B cell (primary cell): Measurements from ENCODE around the gene OR6P1. TPM values are rescaled to one million over a fixed set of nuclear protein-coding genes. Genes with fewer than 3 reads are reported as not detected.

Source experiments
- ATAC-seq: fragments of 200-7000 bp; cut with Tn5 transposase; one replicate; pipeline ENCODE4 v1.10.0; 2021; ENCODE audit warnings: low read depth, mild to moderate bottlenecking, moderate number of reproducible peaks, moderate library complexity
- CTCF ChIA-PET: fragments of 350-600 bp; sonication (Branson Sonifier 250); formaldehyde crosslinking; loops from one replicate; lab custom pipeline; 2021; ENCODE audit warnings: antibody characterized with exemption, inconsistent platforms; lab: Charles Lee
- POLR2A ChIA-PET: fragments of 350-600 bp; sonication (Branson Sonifier 250); formaldehyde crosslinking; loops from one replicate; lab custom pipeline; 2021; ENCODE audit warnings: antibody characterized with exemption; lab: Charles Lee
- DNase-seq: peaks from one replicate; pipeline ENCODE4 v3.0.0; 2013
- H2AFZ ChIP-seq: 2 replicates; pipeline ENCODE4 v1.6.1; 2012; ENCODE audit warnings: mild to moderate bottlenecking, low read depth, low read length; ENCODE audit not compliant: insufficient read depth, poor library complexity, severe bottlenecking
- H3K27ac ChIP-seq, 2 donors: 1 replicate in 1 of 2; 2 replicates in 1 of 2; pipeline ENCODE4 v1.5.1; 2012 to 2013; ENCODE audit warnings: low read length in 2 of 2, mild to moderate bottlenecking in 2 of 2, moderate library complexity in 1 of 2
- H3K27me3 ChIP-seq, 4 experiments: fragments of 200-600 bp in 1 of 4; sonication (generic) in 1 of 4; replicated peaks in 1 of 4; 1 replicate in 2 of 4; 2 replicates in 2 of 4; pipeline versions ENCODE4 v1.6.1 to v1.7.0; 2013 to 2016; ENCODE audit warnings: low read length in 3 of 4, mild to moderate bottlenecking in 2 of 4, mixed read lengths in 1 of 4, moderate library complexity in 1 of 4; ENCODE audit not compliant: insufficient read depth in 4 of 4, control insufficient read depth in 3 of 4; ENCODE audit errors: control extremely low read depth in 1 of 4
- H3K36me3 ChIP-seq, 2 experiments: replicated peaks in 1 of 2; 1 replicate in 1 of 2; 2 replicates in 1 of 2; pipeline versions ENCODE4 v1.6.1 to v1.7.1; 2013; ENCODE audit warnings: low read length in 1 of 2; ENCODE audit not compliant: insufficient read depth in 2 of 2, control insufficient read depth in 1 of 2; ENCODE audit errors: control extremely low read depth in 1 of 2, extremely low read depth in 1 of 2
- H3K4me1 ChIP-seq, 2 donors: fragments of 200-600 bp in 1 of 2; sonication (generic) in 1 of 2; 1 replicate in 1 of 2; 2 replicates in 1 of 2; pipeline versions ENCODE4 v1.5.1 to v1.6.1; 2013 to 2017; ENCODE audit warnings: low read length in 2 of 2; ENCODE audit not compliant: control insufficient read depth in 2 of 2, insufficient read depth in 2 of 2
- H3K4me2 ChIP-seq: replicated peaks from 2 replicates; pipeline ENCODE3; 2012; ENCODE audit warnings: mild to moderate bottlenecking, low read depth, low read length; ENCODE audit not compliant: poor library complexity, severe bottlenecking
- H3K4me3 ChIP-seq, 5 experiments: fragments of 200-600 bp in 1 of 5; sonication (generic) in 1 of 5; 1 replicate in 3 of 5; 2 replicates in 2 of 5; pipeline versions ENCODE4 v1.5.1 to v1.7.0; 2011 to 2016; ENCODE audit warnings: low read length in 4 of 5, mild to moderate bottlenecking in 4 of 5, low read depth in 2 of 5, control low read depth in 1 of 5, moderate library complexity in 1 of 5; ENCODE audit not compliant: insufficient read depth in 1 of 5; ENCODE audit errors: control extremely low read depth in 1 of 5, extremely low read depth in 1 of 5
- H3K79me2 ChIP-seq: fragments of 200-600 bp; sonication (generic); one replicate; pipeline ENCODE4 v1.6.0; 2016; ENCODE audit warnings: low read length; ENCODE audit not compliant: control insufficient read depth, insufficient read depth
- H3K9ac ChIP-seq: fragments of 200-600 bp; sonication (generic); 2 replicates; pipeline ENCODE4 v1.6.1; 2017; ENCODE audit warnings: mild to moderate bottlenecking, low read length, moderate library complexity
- H3K9me3 ChIP-seq, 3 donors: one replicate each; pipeline versions ENCODE4 v1.6.1 to v1.7.1; 2013; ENCODE audit warnings: low read length in 2 of 3; ENCODE audit not compliant: control insufficient read depth in 2 of 3, insufficient read depth in 1 of 3; ENCODE audit errors: control extremely low read depth in 1 of 3
- H4K20me1 ChIP-seq: 2 replicates; pipeline ENCODE4 v1.6.0; 2012; ENCODE audit warnings: mild to moderate bottlenecking, low read length; ENCODE audit not compliant: insufficient read depth, control insufficient read depth, poor library complexity, severe bottlenecking
- H3K27ac Mint-ChIP-seq: one replicate; pipeline ENCODE4 v1.8.0; 2021; ENCODE audit warnings: mixed read lengths
- H3K27me3 Mint-ChIP-seq: one replicate; pipeline ENCODE4 v1.8.0; 2021; ENCODE audit warnings: mixed read lengths
- H3K4me1 Mint-ChIP-seq: one replicate; pipeline ENCODE4 v1.8.0; 2021; ENCODE audit warnings: mixed read lengths
- H3K4me3 Mint-ChIP-seq: one replicate; pipeline ENCODE4 v1.8.0; 2021; ENCODE audit warnings: mixed read lengths
- H3K9me3 Mint-ChIP-seq: one replicate; pipeline ENCODE4 v1.8.0; 2022; ENCODE audit warnings: mixed read lengths; ENCODE audit not compliant: insufficient read depth
- CTCF ChIP-seq: fragments of 200-600 bp; IDR thresholded peaks from one replicate; pipeline ENCODE4 v1.8.0; 2022; ENCODE audit warnings: antibody characterized with exemption, mild to moderate bottlenecking
- EZH2 ChIP-seq: IDR thresholded peaks from 2 replicates; pipeline ENCODE4 v1.6.1; 2012; ENCODE audit warnings: borderline replicate concordance, low read depth, mild to moderate bottlenecking, moderate library complexity, low read length; ENCODE audit not compliant: insufficient read depth, poor library complexity, severe bottlenecking
- WGBS: methylation state at CpG from one replicate; pipeline ENCODE4 v1.1.5; 2013; ENCODE audit warnings: missing lambda C conversion rate; ENCODE audit not compliant: insufficient coverage; 5-methylcytosine and 5-hydroxymethylcytosine counted together
- intact Hi-C: fragments of 100-400 bp; cut with micrococcal nuclease; formaldehyde crosslinking; loops from one replicate; pipeline ENCODE4 v1.10.0; 2022
- polyA plus RNA-seq: library from polyadenylated mRNA; depleted of rRNA; stranded (reverse); fragments of >200 nt; gene quantifications from 2 replicates; pipeline ENCODE4 v1.2.3, GENCODE V29; 2012
- total RNA-seq, 2 donors: library from RNA; stranded (reverse); fragments of 120-200 nt in 1 of 2; gene quantifications; 1 replicate in 1 of 2; 2 replicates in 1 of 2; pipeline versions ENCODE4 v1.2.3 to v1.2.4, GENCODE V29; 2013 to 2022

The OR6P1 gene
- total and polyA plus RNA-seq, 2 donors (not counting 1 experiment from before 2014, with no cell fraction given) = not detected

DNA sequence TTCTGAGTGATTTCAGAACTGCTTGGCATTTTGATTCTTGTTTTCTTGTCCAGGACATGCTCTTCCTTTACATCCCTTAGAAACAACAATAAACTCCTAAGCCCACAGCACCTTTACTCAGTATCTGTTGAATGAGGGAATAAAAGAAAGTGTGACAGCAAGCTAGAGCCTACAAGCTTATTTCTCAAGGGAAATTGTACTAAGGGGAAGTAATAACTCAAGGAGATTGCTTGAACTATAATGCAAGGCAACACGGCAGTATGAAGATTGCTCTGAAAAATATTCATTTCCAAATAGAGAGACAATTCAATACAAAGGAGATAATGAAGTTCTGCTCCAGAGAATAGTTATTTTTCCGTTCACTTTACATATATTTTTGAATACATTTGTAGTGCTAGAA, 6.5 kb downstream of the OR6P1 start:
- DNase-seq (peak; percentile 25), ATAC-seq (no peak)
- Mint-ChIP-seq H3K27me3 (peaks cover 10% of the 10 kb centered on the region), H3K27ac (no peak overlapping the region), H3K4me1 (peaks cover 15% of the 10 kb centered on the region), H3K9me3 (peaks cover 3% of the 10 kb centered on the region), H3K4me3 (peak overlapping the region; percentile 38)
- Histone ChIP-seq H3K79me2 (no peaks in the 10 kb centered on the region), H3K4me2 (peak overlapping the region; percentile 50), H3K27me3 (peaks cover 0 to 4% (median 0%) of the 10 kb centered on the region in 4 experiments), H3K4me3 (no peak overlapping the region), H3K9ac (no peak overlapping the region), H2AFZ (no peak overlapping the region), H3K4me1 (peaks cover 9 to 14% of the 10 kb centered on the region in 2 donors), H3K9me3 (peaks cover 0 to 4% (median 0%) of the 10 kb centered on the region in 3 donors), H4K20me1 (no peaks in the 10 kb centered on the region), H3K36me3 (no peaks in the 10 kb centered on the region), H3K27ac (no peak overlapping the region)
- POLR2A ChIA-PET = no interaction called here
- no peak for TF ChIP-seq CTCF
- TF ChIP-seq EZH2 = no peak
- no CpG with 5 or more reads among the region's 2 CpGs for WGBS
- CTCF ChIA-PET = no interaction called here
- intact Hi-C loops = no loop called here

DNA sequence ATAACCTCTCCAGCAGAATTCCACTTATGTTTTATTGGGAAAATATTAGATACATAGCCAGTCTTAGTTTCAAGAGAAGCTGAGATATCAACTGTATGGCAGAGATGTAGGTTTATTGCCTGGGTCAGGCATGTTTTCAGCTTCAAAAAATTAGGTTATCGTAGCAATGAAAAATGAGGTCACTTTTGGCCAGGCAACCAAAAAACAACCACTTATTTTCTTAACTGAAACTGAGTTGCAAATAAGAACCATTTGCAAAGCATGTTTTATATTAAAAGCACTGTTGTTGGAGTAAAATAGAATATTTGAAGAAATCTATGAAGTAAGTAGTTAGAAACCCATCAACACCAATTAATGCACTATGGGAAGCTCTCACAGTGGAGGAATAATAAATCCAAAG, 10.7 kb downstream of the OR6P1 start:
- peaks cover 15% of the 10 kb centered on the region for H3K4me1 Mint-ChIP-seq
- ChIA-PET POLR2A (no interaction called here), CTCF (no interaction called here)
- Histone ChIP-seq H3K27ac (no peak overlapping the region), H3K4me1 (peaks cover 6 to 13% of the 10 kb centered on the region in 2 donors), H3K36me3 (no peaks in the 10 kb centered on the region), H3K27me3 (peaks cover 0 to 4% (median 0%) of the 10 kb centered on the region in 4 experiments), H3K4me2 (no peak overlapping the region), H3K9ac (no peak overlapping the region), H2AFZ (no peak overlapping the region), H3K79me2 (no peaks in the 10 kb centered on the region), H4K20me1 (no peaks in the 10 kb centered on the region), H3K9me3 (peaks cover 0 to 4% (median 0%) of the 10 kb centered on the region in 3 donors), H3K4me3 (no peak overlapping the region)
- no peak overlapping the region for H3K4me3 Mint-ChIP-seq
- TF ChIP-seq EZH2 (no peak), CTCF (no peak)
- no peaks in the 10 kb centered on the region for H3K9me3 Mint-ChIP-seq
- no peak for ATAC-seq
- intact Hi-C loops = no loop called here
- no peak for DNase-seq
- WGBS = no CpG with 5 or more reads among the region's 1 CpG
- H3K27me3 Mint-ChIP-seq = peaks cover 10% of the 10 kb centered on the region
- no peak overlapping the region for H3K27ac Mint-ChIP-seq
